Dedifferentiated amniotic fluid mesenchymal stem cell (primary cell): Measurements from ENCODE around the gene GSTA2.
"Not testable (repeated sequence)": the region's sequence is repeated elsewhere in the genome, so short reads cannot be mapped to it uniquely, and the experiment has no call there.

Experiments
- DNase-seq: peaks from one replicate; pipeline ENCODE4 v3.0.0-alpha.2; 2016; ENCODE audit errors: extremely low spot score

The GSTA2 gene

DNA sequence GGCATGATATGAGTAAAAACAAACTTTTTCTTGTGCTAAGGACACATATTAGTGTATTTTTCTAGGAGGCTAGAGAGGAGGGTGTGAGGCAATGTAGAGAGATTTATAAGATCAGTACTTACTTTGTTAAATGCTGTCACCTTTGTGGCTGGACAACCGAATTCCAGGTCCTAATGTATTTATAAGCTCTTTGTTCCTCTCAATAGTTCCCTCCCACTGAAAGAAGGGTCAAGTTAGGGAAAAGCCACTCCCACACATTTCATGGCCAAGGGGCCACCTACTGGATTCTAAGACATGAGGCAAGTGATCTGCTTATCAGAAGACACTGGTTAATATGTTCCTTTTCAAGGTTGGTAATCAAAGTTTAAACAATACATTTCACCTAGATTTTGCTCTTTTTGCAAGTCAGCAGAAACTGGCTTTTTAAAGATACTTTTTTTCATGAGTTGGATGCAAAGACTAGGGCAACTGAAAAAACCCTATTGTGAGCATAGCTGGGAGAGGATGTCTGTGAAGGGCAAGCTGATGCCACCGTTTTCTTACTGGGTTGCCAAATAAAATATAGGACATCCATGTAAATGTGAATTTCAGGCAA lies at the start of gene GSTA2:
Gene GSTA2 (minus strand): TSS at position 154 of the 595 bp plus-strand sequence. CDS start 5,528 bp downstream, outside the sequence.
- DNase-seq, result not testable (repeated sequence)

DNA sequence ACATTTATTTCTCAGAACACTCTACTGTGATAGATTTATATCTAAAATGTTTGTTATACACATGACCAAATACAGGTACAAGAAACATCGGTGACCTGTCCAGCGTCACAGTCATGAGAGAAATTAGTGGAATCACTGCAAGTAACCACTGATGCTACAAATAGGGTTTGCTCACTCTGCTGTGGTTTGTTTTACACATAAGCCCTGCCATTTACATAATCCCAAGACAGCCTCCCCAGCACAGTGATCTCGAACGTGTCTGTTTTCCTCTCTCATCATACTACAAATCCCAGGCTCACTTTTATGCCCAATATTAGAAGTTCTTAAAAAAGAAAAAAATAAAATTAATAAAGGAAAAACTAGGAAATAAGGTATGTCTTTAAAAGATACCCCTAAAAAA lies 46.5 kb upstream of the GSTA2 start:
- DNase-seq, result not testable (repeated sequence)

DNA sequence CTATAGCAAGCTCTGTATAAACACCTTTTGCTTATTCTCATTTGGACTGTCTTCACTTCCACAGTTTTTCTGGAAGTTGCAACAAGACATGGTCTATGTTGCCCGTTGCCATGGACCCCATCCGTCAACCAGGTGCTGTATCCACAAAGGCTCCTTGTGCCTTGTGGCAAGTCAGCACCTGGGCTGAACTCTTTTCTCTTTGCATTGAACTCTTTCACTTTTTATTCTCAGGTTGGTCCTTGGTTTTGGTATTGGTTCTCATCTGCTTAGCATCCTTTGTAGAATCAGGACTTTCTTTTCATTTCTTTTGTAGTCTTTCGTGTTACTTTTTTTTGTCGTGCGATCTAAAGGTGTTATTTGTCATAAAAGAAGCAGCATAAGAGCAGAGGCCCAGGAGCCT lies 45.4 kb upstream of the GSTA2 start:
- no peak for DNase-seq

DNA sequence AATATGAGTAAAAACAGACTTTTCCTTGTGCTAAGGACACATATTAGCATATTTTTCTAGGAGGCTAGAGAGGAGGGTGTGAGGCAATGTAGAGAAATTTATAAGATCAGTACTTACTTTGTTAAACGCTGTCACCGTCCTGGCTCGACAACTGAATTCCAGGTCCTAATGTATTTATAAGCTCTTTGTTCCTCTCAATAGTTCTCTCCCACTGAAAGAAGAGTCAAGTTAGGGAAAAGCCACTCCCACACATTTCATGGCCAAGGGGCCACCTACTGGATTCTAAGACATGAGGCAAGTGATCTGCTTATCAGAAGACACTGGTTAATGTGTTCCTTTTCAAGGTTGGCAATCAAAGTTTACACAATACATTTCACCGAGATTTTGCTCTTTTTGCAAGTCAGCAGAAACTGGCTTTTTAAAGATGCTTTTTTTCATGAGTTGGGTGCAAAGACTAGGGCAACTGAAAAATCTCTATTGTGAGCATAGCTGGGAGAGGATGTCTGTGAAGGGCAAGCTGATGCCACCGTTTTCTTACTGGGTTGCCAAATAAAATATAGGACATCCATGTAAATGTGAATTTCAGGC lies 40.5 kb upstream of the GSTA2 start, which contains the start of gene GSTA1:
Gene GSTA1 (minus strand): TSS at position 149 of the 588 bp plus-strand sequence. CDS start 4,549 bp downstream, outside the sequence.
- DNase-seq, result not testable (repeated sequence)

DNA sequence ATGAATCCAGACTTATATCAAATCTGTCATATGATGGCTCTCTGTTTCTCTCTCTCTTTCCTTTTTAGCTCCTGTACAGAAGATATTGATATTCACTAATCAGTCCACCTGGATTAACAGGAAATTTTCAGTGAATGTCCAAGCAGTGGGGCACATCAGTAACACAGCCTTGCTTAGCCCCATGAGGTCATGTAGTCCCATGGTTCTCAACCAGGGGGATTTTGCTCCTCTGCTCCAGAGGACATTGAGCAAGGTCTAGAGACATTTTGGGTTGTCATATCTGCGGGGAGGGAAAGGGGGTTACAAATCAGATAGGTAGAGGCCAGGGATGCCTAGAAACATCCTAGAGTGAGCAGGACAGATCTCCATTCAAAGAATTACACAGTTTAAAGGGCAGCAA lies 39.5 kb upstream of the GSTA2 start:
- no peak for DNase-seq

DNA sequence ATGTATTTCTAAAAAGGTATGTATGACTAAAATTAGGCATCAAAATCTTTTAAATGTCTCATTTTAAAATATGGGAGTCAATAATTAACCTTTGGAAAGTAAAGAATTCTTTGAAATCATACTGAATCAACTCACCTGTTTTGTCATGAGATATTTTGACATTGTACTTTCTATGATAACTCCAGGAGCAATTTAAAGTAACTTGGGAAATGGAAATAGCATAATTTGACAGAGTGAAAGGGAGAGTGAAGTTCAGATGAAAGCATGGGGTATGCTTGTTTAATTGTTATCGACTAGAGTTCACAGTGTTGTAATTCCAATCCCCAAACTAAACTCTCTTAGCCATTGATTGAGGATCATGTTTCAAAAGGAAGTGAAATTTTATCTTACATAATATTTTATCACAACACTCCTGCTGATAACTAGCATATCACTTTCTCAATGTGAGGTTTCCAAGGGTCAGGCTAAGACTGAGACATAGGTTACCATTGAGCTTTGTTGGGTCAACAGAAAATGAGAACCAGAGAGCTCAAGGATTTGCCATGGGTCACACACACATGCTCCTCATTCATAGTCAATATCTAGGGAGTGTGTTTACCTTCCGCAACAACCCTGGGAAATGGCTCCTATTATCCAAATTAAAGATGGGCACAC lies 38.0 kb upstream of the GSTA2 start:
- no peak for DNase-seq

DNA sequence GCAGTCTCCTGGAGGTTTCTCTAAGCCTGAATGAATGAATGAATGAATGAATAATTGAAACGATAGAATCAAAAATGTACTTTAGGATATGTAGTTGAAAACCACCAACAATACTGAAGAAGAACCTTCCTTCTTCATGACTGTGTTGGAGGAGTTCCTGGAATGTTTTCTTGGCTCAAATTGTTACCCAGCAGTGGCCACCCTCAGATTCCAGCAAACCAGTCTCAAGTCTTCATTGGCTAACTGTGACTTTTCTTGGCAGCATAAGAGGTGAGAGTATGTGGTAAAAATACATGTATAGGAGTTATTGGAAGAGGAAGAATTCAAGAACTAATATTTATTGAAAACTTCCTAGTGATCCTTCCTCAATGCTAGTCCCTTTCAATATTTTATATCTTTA lies 36.0 kb upstream of the GSTA2 start:
- DNase-seq, result peak; percentile 54

DNA sequence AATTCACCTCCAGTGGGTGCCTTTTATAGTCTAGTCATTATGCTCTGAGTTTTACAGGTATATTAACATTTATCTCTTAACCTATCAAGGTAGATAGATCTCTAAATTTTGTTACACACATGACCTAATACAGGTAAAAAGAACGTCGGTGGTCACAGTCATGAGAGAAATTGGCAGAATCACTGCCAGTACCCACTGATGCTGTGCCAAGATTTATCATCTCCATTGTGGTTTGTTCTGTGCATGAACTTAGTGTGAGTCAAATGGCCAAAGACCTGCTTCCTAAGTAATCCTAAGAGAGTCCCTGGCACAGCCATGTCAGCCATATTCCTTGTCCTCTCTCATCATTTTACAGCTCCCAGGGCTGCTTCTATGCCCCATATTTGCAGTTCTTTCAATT lies 31.1 kb upstream of the GSTA2 start:
- not testable (repeated sequence) for DNase-seq

DNA sequence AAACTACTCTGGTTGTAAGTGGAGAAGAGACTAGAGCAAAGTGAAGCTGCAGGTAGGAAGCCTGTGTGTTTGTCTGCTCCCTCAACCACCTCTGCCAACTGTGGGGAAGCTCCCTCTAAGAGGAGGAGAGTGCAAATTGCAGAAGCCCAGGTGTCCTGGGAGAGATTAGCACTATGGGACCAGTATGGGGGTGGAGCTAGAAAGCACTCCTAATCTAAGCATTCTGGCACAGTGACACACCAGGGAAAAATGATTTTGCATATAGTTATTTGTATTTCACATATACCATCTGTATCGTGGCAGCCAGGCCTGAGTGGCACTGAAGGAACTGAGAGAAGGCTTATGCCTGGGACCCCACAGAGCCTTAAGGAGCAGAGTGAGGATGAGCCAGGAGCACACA lies 27.6 kb upstream of the GSTA2 start:
- DNase-seq, result no peak

DNA sequence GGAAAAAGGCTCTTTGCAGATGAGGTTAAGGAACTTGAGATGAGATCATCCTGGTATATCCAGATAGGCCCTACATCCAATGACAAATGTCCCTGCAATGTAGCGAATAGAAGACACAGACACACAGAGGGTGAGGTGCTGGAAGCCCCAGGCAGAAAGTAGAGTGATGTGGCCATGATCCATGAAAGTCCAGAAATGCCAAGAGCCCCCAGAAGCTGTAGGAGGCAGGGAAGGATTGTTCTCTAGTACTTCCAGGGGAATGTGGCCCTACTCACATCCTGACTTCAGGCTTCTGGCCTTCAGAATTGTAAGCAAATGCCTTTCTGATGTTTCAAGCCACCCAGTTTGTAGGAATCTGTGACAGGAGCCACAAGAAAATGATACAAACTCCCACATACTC lies 26.4 kb upstream of the GSTA2 start:
- not testable (repeated sequence) for DNase-seq

DNA sequence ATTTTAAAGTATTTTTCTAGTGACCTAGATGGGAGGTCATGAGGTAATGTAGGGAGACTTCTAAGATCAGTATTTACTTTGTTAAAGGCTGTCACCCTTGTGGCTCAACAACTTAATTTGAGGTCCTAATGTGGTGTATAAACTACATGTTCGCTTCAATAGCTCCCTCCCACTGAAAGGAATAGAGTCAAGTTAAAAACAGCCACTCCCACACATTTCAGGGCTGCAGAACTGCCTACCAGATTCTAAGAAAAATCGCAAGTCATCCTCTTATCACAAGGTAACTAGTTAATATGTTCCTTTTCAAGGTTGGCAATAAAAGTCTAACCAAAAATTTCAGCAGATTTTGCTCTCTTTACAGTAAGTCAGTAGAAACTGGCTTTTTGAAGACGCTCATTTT lies 25.2 kb upstream of the GSTA2 start:
- no peak for DNase-seq

DNA sequence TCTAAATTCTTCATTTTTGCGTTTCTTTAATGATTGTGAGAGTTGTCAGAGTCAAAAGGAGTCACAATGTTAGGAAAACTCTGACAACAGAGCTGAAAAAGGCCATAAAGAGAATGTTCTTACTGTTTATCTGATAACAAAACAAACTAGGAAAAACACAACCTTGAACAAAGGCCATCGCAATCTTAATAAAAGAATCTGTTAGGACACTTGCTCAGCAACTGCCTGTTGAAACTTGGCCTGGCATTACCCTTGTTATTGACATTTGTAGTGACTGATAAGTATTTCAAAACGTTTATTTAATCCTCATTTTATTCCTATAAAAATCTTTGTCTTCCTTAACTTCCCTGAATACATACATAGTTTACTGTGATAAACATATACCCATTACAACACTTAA lies 24.6 kb upstream of the GSTA2 start:
- DNase-seq, result no peak

DNA sequence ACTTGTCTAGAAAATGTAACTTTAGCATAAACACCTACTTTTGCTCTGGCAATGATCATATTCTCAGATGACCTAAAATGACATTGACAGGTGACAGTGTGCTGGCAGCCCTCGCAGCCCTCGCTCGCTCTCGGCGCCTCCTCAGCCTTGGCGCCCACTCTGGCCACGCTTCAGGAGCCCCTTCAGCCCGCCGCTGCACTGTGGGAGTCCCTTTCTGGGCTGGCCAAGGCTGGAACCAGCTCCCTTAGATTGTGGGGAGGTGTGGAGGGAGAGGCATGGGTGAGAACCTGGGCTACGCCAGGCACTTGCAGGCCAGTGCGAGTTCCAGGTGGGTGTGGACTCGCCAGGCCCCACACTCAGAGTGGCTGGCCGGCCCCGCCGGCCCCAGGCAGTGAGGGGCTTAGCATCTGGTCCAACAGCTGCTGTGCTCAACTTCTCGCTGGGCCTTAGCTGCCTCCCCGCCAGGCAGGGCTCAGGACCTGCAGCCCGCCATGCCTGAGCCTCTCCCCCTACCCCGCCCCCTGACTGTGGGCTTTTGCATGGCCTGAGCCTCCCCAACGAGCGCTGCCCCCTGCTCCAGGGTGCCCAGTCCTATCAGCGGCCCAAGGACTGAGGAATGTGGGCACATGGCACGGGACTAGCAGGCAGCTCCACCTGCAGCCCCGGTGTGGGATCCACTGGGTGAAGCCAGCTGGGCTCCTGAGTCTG lies 23.1 kb upstream of the GSTA2 start:
- DNase-seq, result no peak

DNA sequence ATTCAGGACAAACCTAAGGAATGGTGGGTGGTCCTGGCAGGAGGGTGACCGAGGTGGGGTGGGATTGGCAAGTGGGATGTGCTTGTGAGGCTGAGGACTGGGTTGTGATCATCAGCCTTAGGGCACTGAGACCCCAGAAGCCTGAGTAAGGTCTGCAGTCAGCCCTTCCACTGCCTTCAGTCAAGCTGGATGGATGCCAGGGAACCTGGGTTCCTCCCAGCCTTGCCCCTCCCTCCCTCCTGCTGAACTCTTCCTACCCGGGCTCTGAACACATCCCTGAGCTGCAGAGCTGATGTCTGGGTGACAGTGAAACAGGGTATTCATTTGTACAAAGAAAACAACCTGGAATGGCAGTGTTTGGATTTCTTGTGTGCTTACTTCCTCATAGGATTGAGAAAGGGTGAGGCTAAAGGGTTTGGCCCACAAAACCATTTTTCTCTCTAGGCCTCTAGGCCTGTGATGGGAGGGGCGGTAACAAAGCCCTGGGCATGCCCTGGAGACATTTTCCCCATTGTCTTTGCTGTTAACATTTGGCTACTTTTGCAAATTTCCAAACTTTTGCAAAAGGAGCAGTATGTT lies 19.5 kb upstream of the GSTA2 start:
- DNase-seq, result not testable (repeated sequence)

DNA sequence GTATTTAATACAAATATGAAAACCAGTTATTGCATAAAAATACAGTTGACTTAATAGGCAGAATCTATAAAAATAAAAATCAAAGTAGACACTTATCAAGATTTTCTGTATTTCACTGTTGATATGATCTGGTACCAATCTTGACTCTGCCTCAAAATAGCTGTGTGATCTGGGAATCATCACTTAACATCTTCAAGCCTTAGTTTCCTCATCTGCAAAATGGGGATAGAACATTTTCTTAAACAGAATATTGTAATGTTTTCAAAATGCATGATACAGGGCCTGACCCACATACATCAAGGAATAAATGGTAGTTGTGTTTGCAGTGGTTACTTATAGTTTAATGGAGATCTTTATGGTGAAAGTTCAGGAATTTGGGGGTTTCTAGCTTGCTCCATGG lies 18.9 kb upstream of the GSTA2 start:
- not testable (repeated sequence) for DNase-seq

DNA sequence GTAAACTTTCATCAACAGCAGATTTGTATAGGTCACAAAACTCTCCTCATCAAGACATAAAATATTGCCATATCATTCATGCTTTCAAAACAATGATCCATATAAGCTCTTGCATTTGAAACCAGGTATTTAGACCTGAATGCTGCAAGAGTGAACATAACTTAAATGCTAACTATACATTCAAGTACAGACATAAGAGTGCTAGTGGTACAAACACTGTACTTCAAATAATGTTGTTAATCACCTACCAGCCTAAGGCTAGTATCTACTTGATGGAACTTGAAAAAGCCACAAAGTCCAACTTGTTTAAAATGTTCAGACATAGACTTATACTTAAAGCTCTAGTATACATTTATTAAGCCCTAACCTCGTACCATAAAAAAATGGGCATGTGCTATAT lies 16.0 kb upstream of the GSTA2 start:
- no peak for DNase-seq

DNA sequence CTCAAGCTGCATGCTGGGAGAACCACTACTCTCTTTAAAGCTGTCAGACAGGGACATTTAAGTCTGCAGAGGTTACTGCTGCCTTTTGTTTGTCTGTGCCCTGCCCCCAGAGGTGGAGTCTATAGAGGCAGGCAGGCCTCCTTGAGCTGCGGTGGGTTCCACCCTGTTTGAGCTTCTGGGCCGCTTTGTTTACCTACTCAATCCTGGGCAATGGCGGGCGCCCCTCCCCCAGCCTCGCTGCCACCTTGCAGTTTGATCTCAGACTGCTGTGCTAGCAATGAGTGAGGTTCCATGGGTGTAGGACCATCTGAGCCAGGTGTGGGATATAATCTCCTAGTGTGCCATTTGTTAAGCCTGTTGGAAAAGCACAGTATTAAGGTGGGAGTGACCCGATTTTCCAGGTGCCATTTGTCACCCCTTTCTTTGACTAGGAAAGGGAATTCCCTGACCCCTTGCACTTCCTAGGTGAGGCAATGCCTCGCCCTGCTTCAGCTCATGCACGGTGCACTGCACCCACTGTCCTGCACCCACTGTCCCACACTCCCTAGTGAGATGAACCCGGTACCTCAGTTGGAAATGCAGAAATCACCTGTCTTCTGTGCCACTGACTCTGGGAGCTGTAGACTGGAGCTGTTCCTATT lies 13.6 kb upstream of the GSTA2 start:
- DNase-seq, result not testable (repeated sequence)

DNA sequence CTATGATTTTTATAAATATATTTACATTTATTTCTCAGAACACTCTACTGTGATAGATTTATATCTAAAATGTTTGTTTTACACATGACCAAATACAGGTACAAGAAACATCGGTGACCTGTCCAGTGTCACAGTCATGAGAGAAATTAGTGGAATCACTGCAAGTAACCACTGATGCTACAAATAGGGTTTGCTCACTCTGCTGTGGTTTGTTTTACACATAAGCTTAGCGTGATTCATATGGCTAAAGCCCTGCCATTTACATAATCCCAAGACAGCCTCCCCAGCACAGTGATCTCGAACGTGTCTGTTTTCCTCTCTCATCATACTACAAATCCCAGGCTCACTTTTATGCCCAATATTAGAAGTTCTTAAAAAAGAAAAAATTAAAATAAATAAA lies 6.1 kb upstream of the GSTA2 start:
- DNase-seq, result peak; percentile 53

DNA sequence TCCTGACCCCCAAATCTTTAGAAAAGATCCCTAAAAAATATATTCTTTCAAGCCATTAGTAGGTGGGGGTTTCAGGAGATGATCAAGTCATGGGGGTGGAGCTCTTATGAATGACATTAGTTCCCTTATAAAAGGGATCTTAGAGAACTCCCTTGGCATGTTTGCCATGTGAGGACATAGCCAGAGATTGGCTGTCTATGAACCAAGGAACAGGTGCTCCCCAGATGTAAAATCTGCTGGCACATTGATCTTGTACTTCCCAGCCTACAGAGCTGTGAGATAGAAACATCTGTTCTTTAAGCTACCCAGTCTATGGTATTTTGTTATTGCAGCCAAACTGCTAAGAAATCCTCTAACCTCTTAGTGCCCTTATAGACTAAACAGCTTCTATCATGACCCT lies 4.4 kb upstream of the GSTA2 start:
- not testable (repeated sequence) for DNase-seq

DNA sequence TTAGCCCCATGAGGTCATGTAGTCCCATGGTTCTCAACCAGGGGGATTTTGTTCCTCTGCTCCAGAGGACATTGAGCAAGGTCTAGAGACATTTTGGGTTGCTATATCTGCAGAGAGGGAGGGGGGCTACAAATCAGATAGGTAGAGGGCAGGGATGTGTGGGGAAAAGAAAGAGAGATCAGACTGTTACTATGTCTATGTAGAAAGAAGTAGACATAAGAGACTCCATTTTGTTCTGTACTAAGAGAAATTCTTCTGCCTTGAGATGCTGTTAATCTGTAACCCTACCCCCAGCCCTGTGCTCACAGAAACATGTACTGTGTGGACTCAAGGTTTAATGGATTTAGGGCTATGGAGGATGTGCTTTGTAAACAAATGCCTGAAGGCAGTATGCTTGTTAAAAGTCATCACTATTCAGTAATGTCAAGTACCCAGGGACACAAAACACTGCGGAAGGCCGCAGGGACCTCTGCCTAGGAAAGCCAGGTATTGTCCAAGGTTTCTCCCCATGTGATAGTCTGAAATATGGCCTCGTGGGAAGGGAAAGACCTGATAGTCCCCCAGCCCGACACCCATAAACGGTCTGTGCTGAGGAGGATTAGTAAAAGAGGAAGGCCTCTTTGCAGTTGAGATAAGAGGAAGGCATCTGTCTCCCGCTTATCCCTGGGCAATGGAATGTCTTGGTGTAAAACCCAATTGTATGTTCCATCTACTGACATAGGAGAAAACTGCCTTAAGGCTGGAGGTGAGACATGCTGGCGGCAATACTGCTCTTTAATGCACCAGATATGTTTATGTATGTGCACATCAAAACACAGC lies 1.4 kb downstream of the GSTA2 start:
- not testable (repeated sequence) for DNase-seq
